DND-41 (cell line): ENCODE measurements around the gene ACTMAP.
A peak's percentile ranks its signal among the peaks of the same experiment; 100 is the strongest.

Source experiments
- ATAC-seq: fragments of 200-7000 bp; cut with Tn5 transposase; 3 replicates; pipeline ENCODE4 v1.9.1; 2021; ENCODE audit warnings: low read depth; ENCODE audit not compliant: insufficient read depth
- DNase-seq: peaks from one replicate; pipeline ENCODE4 v3.0.0-alpha.2; 2020
- H2AFZ ChIP-seq: 2 replicates; pipeline ENCODE4 v1.6.0; 2012; ENCODE audit warnings: low read depth, low read length
- H3K27ac ChIP-seq: 2 replicates; pipeline ENCODE4 v1.5.1; 2012; ENCODE audit warnings: low read length, inconsistent platforms
- H3K27me3 ChIP-seq: fragments of 200-600 bp; sonication (generic); 2 replicates; pipeline ENCODE4 v1.6.0; 2012; ENCODE audit warnings: low read length, mild to moderate bottlenecking, inconsistent platforms; ENCODE audit not compliant: insufficient read depth, poor library complexity
- H3K36me3 ChIP-seq: 2 replicates; pipeline ENCODE4 v1.5.1; 2012; ENCODE audit warnings: low read length, inconsistent platforms; ENCODE audit not compliant: insufficient read depth
- H3K4me1 ChIP-seq: 2 replicates; pipeline ENCODE4 v1.5.1; 2012; ENCODE audit warnings: mild to moderate bottlenecking, low read length; ENCODE audit not compliant: insufficient read depth
- H3K4me2 ChIP-seq: 2 replicates; pipeline ENCODE4 v1.6.0; 2012; ENCODE audit warnings: mild to moderate bottlenecking, moderate library complexity, low read length, inconsistent platforms; ENCODE audit not compliant: insufficient read depth
- H3K4me3 ChIP-seq, 2 experiments: fragments of 200-600 bp in 1 of 2; shearing (Covaris generic) in 1 of 2; 2 replicates each; pipeline ENCODE4 v1.5.1; 2012 to 2016; ENCODE audit warnings: inconsistent platforms in 2 of 2, low read length in 2 of 2, mild to moderate bottlenecking in 2 of 2, low read depth in 1 of 2, moderate library complexity in 1 of 2
- H3K79me2 ChIP-seq: 2 replicates; pipeline ENCODE4 v1.6.0; 2012; ENCODE audit warnings: low read length, inconsistent platforms; ENCODE audit not compliant: insufficient read depth
- H3K9ac ChIP-seq: 2 replicates; pipeline ENCODE4 v1.6.0; 2012; ENCODE audit warnings: low read depth, mild to moderate bottlenecking, inconsistent platforms, low read length, moderate library complexity
- H3K9me3 ChIP-seq: 2 replicates; pipeline ENCODE4 v1.5.1; 2012; ENCODE audit warnings: low read length, moderate library complexity, mild to moderate bottlenecking, inconsistent platforms; ENCODE audit not compliant: insufficient read depth, severe bottlenecking
- H4K20me1 ChIP-seq: 2 replicates; pipeline ENCODE4 v1.6.0; 2012; ENCODE audit warnings: low read length; ENCODE audit not compliant: insufficient read depth
- CTCF ChIP-seq: IDR thresholded peaks from 2 replicates; pipeline ENCODE4 v1.5.1; 2012; ENCODE audit warnings: borderline replicate concordance, low read length, moderate library complexity, mild to moderate bottlenecking; ENCODE audit not compliant: poor library complexity, severe bottlenecking; ENCODE audit errors: extremely low read depth
- EZH2 ChIP-seq: IDR thresholded peaks from 3 replicates; pipeline ENCODE4 v1.6.1; 2012; ENCODE audit warnings: borderline replicate concordance, low read depth, mild to moderate bottlenecking, moderate library complexity, low read length, inconsistent platforms; ENCODE audit not compliant: severe bottlenecking

ACTMAP gene

GRCh38 chr19:40740747-40741146, 9.5 kb downstream of the ACTMAP start:
- no peak overlapping the region for H2AFZ ChIP-seq
- DNase-seq (no peak), ATAC-seq (no peak)
- H3K4me3 ChIP-seq, result no peak overlapping the region
- H3K79me2 ChIP-seq, result no peaks in the 10 kb centered on the region
- no peak overlapping the region for H3K4me2 ChIP-seq
- TF ChIP-seq EZH2 (no peak), CTCF (no peak)
- H3K9ac ChIP-seq, result no peak overlapping the region
- H3K27ac ChIP-seq, result no peak overlapping the region
- H3K36me3 ChIP-seq, result peaks cover 36% of the 10 kb centered on the region
- no peaks in the 10 kb centered on the region for H4K20me1 ChIP-seq
- no peaks in the 10 kb centered on the region for H3K9me3 ChIP-seq
- H3K4me1 ChIP-seq, result no peaks in the 10 kb centered on the region
- no peaks in the 10 kb centered on the region for H3K27me3 ChIP-seq

- H3K4me3 ChIP-seq, result no peak overlapping the region
- ATAC-seq (0 out of 3 replicates have a peak, but pooled peaks have one; percentile 22), DNase-seq (no peak)
- no peaks in the 10 kb centered on the region for H3K79me2 ChIP-seq
- H3K36me3 ChIP-seq, result peaks cover 42% of the 10 kb centered on the region
- H3K9me3 ChIP-seq, result no peaks in the 10 kb centered on the region
- no peak overlapping the region for H3K4me2 ChIP-seq
- no peak overlapping the region for H3K9ac ChIP-seq
- TF ChIP-seq EZH2 (no peak), CTCF (no peak)
- no peaks in the 10 kb centered on the region for H3K4me1 ChIP-seq
- H4K20me1 ChIP-seq, result no peaks in the 10 kb centered on the region
- no peak overlapping the region for H2AFZ ChIP-seq
- no peak overlapping the region for H3K27ac ChIP-seq
- no peaks in the 10 kb centered on the region for H3K27me3 ChIP-seq
Observed at GRCh38 chr19:40739871-40740703, 10.2 kb downstream of the ACTMAP start.

- no peak overlapping the region for H2AFZ ChIP-seq
- no peak for TF ChIP-seq EZH2
- no peak for TF ChIP-seq CTCF
- H3K36me3 ChIP-seq, result peaks cover 48% of the 10 kb centered on the region
- H3K9me3 ChIP-seq, result no peaks in the 10 kb centered on the region
- no peaks in the 10 kb centered on the region for H3K27me3 ChIP-seq
- ATAC-seq (no peak), DNase-seq (no peak)
- H4K20me1 ChIP-seq, result no peaks in the 10 kb centered on the region
- H3K4me3 ChIP-seq, result no peak overlapping the region
- no peak overlapping the region for H3K4me2 ChIP-seq
- no peak overlapping the region for H3K27ac ChIP-seq
- no peaks in the 10 kb centered on the region for H3K4me1 ChIP-seq
- no peak overlapping the region for H3K9ac ChIP-seq
- no peaks in the 10 kb centered on the region for H3K79me2 ChIP-seq
Observed at GRCh38 chr19:40739030-40739839, 11.0 kb downstream of the ACTMAP start.
